Measurements from ENCODE around the gene XYLT1.

The XYLT1 gene

GRCh38 chr16:17151335-17151734 is 319.4 kb downstream of the XYLT1 start:
- no peaks in the 10 kb centered on the region for H3K4me1 ChIP-seq (ENCODE audit: control insufficient read depth, insufficient read depth, low read length, unreplicated experiment)
- no peaks in the 10 kb centered on the region for H3K27me3 ChIP-seq (ENCODE audit: insufficient read depth, low read length)
- H3K36me3 ChIP-seq (ENCODE audit: insufficient read depth, low read length): no peaks in the 10 kb centered on the region
- no peak overlapping the region for H2AFZ ChIP-seq (ENCODE audit: low read length, unreplicated experiment)
- no peak overlapping the region for H3K4me3 ChIP-seq (ENCODE audit: low read depth, low read length)
- no peak overlapping the region for H3K27ac ChIP-seq (ENCODE audit: low read depth, low read length)
- H3K79me2 ChIP-seq (ENCODE audit: control insufficient read depth, insufficient read depth, low read length, unreplicated experiment): no peaks in the 10 kb centered on the region

- Histone ChIP-seq H3K27ac (ENCODE audit: low read depth, low read length) (no peak overlapping the region), H2AFZ (ENCODE audit: low read length, unreplicated experiment) (no peak overlapping the region), H3K27me3 (ENCODE audit: insufficient read depth, low read length) (no peaks in the 10 kb centered on the region), H3K4me1 (ENCODE audit: control insufficient read depth, insufficient read depth, low read length, unreplicated experiment) (no peaks in the 10 kb centered on the region), H3K4me3 (ENCODE audit: low read depth, low read length) (no peak overlapping the region), H3K36me3 (ENCODE audit: insufficient read depth, low read length) (no peaks in the 10 kb centered on the region), H3K79me2 (ENCODE audit: control insufficient read depth, insufficient read depth, low read length, unreplicated experiment) (no peaks in the 10 kb centered on the region)
Observed at GRCh38 chr16:17149904-17150483, 320.8 kb downstream of the XYLT1 start.

GRCh38 chr16:17147942-17148341 is 322.8 kb downstream of the XYLT1 start:
- Histone ChIP-seq H3K79me2 (ENCODE audit: control insufficient read depth, insufficient read depth, low read length, unreplicated experiment) (no peaks in the 10 kb centered on the region), H3K4me3 (ENCODE audit: low read depth, low read length) (no peak overlapping the region), H2AFZ (ENCODE audit: low read length, unreplicated experiment) (no peak overlapping the region), H3K4me1 (ENCODE audit: control insufficient read depth, insufficient read depth, low read length, unreplicated experiment) (no peaks in the 10 kb centered on the region), H3K36me3 (ENCODE audit: insufficient read depth, low read length) (no peaks in the 10 kb centered on the region), H3K27ac (ENCODE audit: low read depth, low read length) (no peak overlapping the region), H3K27me3 (ENCODE audit: insufficient read depth, low read length) (no peaks in the 10 kb centered on the region)

GRCh38 chr16:17145029-17145428 is 325.7 kb downstream of the XYLT1 start:
- no peaks in the 10 kb centered on the region for H3K79me2 ChIP-seq (ENCODE audit: control insufficient read depth, insufficient read depth, low read length, unreplicated experiment)
- H3K27ac ChIP-seq (ENCODE audit: low read depth, low read length): no peak overlapping the region
- no peaks in the 10 kb centered on the region for H3K4me1 ChIP-seq (ENCODE audit: control insufficient read depth, insufficient read depth, low read length, unreplicated experiment)
- H3K4me3 ChIP-seq (ENCODE audit: low read depth, low read length): no peak overlapping the region
- no peaks in the 10 kb centered on the region for H3K36me3 ChIP-seq (ENCODE audit: insufficient read depth, low read length)
- H2AFZ ChIP-seq (ENCODE audit: low read length, unreplicated experiment): no peak overlapping the region
- no peaks in the 10 kb centered on the region for H3K27me3 ChIP-seq (ENCODE audit: insufficient read depth, low read length)

GRCh38 chr16:17144431-17144830 is 326.3 kb downstream of the XYLT1 start:
- Histone ChIP-seq H3K79me2 (ENCODE audit: control insufficient read depth, insufficient read depth, low read length, unreplicated experiment) (no peaks in the 10 kb centered on the region), H3K36me3 (ENCODE audit: insufficient read depth, low read length) (no peaks in the 10 kb centered on the region), H3K4me3 (ENCODE audit: low read depth, low read length) (no peak overlapping the region), H3K4me1 (ENCODE audit: control insufficient read depth, insufficient read depth, low read length, unreplicated experiment) (no peaks in the 10 kb centered on the region), H3K27me3 (ENCODE audit: insufficient read depth, low read length) (no peaks in the 10 kb centered on the region), H3K27ac (ENCODE audit: low read depth, low read length) (no peak overlapping the region), H2AFZ (ENCODE audit: low read length, unreplicated experiment) (no peak overlapping the region)

GRCh38 chr16:17143546-17144419 is 327.0 kb downstream of the XYLT1 start:
- Histone ChIP-seq H2AFZ (ENCODE audit: low read length, unreplicated experiment) (no peak overlapping the region), H3K4me1 (ENCODE audit: control insufficient read depth, insufficient read depth, low read length, unreplicated experiment) (no peaks in the 10 kb centered on the region), H3K27me3 (ENCODE audit: insufficient read depth, low read length) (no peaks in the 10 kb centered on the region), H3K79me2 (ENCODE audit: control insufficient read depth, insufficient read depth, low read length, unreplicated experiment) (no peaks in the 10 kb centered on the region), H3K36me3 (ENCODE audit: insufficient read depth, low read length) (no peaks in the 10 kb centered on the region), H3K4me3 (ENCODE audit: low read depth, low read length) (no peak overlapping the region), H3K27ac (ENCODE audit: low read depth, low read length) (no peak overlapping the region)

- Histone ChIP-seq H3K36me3 (ENCODE audit: insufficient read depth, low read length) (no peaks in the 10 kb centered on the region), H2AFZ (ENCODE audit: low read length, unreplicated experiment) (no peak overlapping the region), H3K79me2 (ENCODE audit: control insufficient read depth, insufficient read depth, low read length, unreplicated experiment) (no peaks in the 10 kb centered on the region), H3K4me3 (ENCODE audit: low read depth, low read length) (no peak overlapping the region), H3K27me3 (ENCODE audit: insufficient read depth, low read length) (no peaks in the 10 kb centered on the region), H3K4me1 (ENCODE audit: control insufficient read depth, insufficient read depth, low read length, unreplicated experiment) (no peaks in the 10 kb centered on the region), H3K27ac (ENCODE audit: low read depth, low read length) (no peak overlapping the region)
Observed at GRCh38 chr16:17138801-17139200, 332.0 kb downstream of the XYLT1 start.

- Histone ChIP-seq H3K36me3 (ENCODE audit: insufficient read depth, low read length) (no peaks in the 10 kb centered on the region), H3K27me3 (ENCODE audit: insufficient read depth, low read length) (no peaks in the 10 kb centered on the region)
Observed at GRCh38 chr16:17135439-17135838, 335.3 kb downstream of the XYLT1 start.

GRCh38 chr16:17134586-17134985 is 336.2 kb downstream of the XYLT1 start:
- H2AFZ ChIP-seq (ENCODE audit: low read length, unreplicated experiment): no peak overlapping the region
- no peaks in the 10 kb centered on the region for H3K27me3 ChIP-seq (ENCODE audit: insufficient read depth, low read length)
- H3K4me3 ChIP-seq (ENCODE audit: low read depth, low read length): no peak overlapping the region
- H3K27ac ChIP-seq (ENCODE audit: low read depth, low read length): no peak overlapping the region
- no peaks in the 10 kb centered on the region for H3K4me1 ChIP-seq (ENCODE audit: control insufficient read depth, insufficient read depth, low read length, unreplicated experiment)
- no peaks in the 10 kb centered on the region for H3K36me3 ChIP-seq (ENCODE audit: insufficient read depth, low read length)
- H3K79me2 ChIP-seq (ENCODE audit: control insufficient read depth, insufficient read depth, low read length, unreplicated experiment): no peaks in the 10 kb centered on the region

More at GRCh38 chr16:17135439-17135838, 335.3 kb downstream of the XYLT1 start:
- no peak overlapping the region for H3K4me3 ChIP-seq (ENCODE audit: low read depth, low read length)
- H3K4me1 ChIP-seq (ENCODE audit: control insufficient read depth, insufficient read depth, low read length, unreplicated experiment): no peaks in the 10 kb centered on the region
- H3K79me2 ChIP-seq (ENCODE audit: control insufficient read depth, insufficient read depth, low read length, unreplicated experiment): no peaks in the 10 kb centered on the region
- H3K27ac ChIP-seq (ENCODE audit: low read depth, low read length): no peak overlapping the region
- no peak overlapping the region for H2AFZ ChIP-seq (ENCODE audit: low read length, unreplicated experiment)

- Histone ChIP-seq H3K27me3 (ENCODE audit: insufficient read depth, low read length) (no peaks in the 10 kb centered on the region), H3K4me3 (ENCODE audit: low read depth, low read length) (no peak overlapping the region), H3K79me2 (ENCODE audit: control insufficient read depth, insufficient read depth, low read length, unreplicated experiment) (no peaks in the 10 kb centered on the region), H2AFZ (ENCODE audit: low read length, unreplicated experiment) (no peak overlapping the region), H3K36me3 (ENCODE audit: insufficient read depth, low read length) (no peaks in the 10 kb centered on the region), H3K4me1 (ENCODE audit: control insufficient read depth, insufficient read depth, low read length, unreplicated experiment) (no peaks in the 10 kb centered on the region), H3K27ac (ENCODE audit: low read depth, low read length) (no peak overlapping the region)
Observed at GRCh38 chr16:17133851-17134250, 336.9 kb downstream of the XYLT1 start.

GRCh38 chr16:17131351-17131750 is 339.4 kb downstream of the XYLT1 start:
- Histone ChIP-seq H2AFZ (ENCODE audit: low read length, unreplicated experiment) (no peak overlapping the region), H3K4me1 (ENCODE audit: control insufficient read depth, insufficient read depth, low read length, unreplicated experiment) (no peaks in the 10 kb centered on the region), H3K27me3 (ENCODE audit: insufficient read depth, low read length) (no peaks in the 10 kb centered on the region), H3K79me2 (ENCODE audit: control insufficient read depth, insufficient read depth, low read length, unreplicated experiment) (no peaks in the 10 kb centered on the region), H3K4me3 (ENCODE audit: low read depth, low read length) (no peak overlapping the region), H3K27ac (ENCODE audit: low read depth, low read length) (no peak overlapping the region), H3K36me3 (ENCODE audit: insufficient read depth, low read length) (peaks cover 18% of the 10 kb centered on the region)

Data from ACC112 (cell line).